GM21717 (cell line): ENCODE measurements around the gene SGPP2.
A peak's percentile ranks its signal among the peaks of the same experiment; 100 is the strongest.
"Not testable (repeated sequence)": the region's sequence is repeated elsewhere in the genome, so short reads cannot be mapped to it uniquely, and the experiment has no call there.

ENCODE experiments used
- ATAC-seq: cut with Tn5 transposase; IDR thresholded peaks from one replicate; pipeline ENCODE4 v1.9.1; 2021; ENCODE audit warnings: mild to moderate bottlenecking, moderate library complexity; ENCODE audit not compliant: unreplicated experiment

The SGPP2 gene

GRCh38 chr2:222572264-222572721, 147.9 kb downstream of the SGPP2 start:
- no peak for ATAC-seq

GRCh38 chr2:222572751-222573174, 148.4 kb downstream of the SGPP2 start:
- ATAC-seq, result no peak

GRCh38 chr2:222575618-222576017, 151.3 kb downstream of the SGPP2 start:
- no peak for ATAC-seq

GRCh38 chr2:222576171-222577081, 152.1 kb downstream of the SGPP2 start:
- ATAC-seq, result no peak

GRCh38 chr2:222577341-222577740, 153.0 kb downstream of the SGPP2 start:
- no peak for ATAC-seq

- ATAC-seq, result peak; percentile 49
Measured at GRCh38 chr2:222582928-222583327, 158.6 kb downstream of the SGPP2 start.

- ATAC-seq, result not testable (repeated sequence)
Measured at GRCh38 chr2:222584589-222584988, 160.2 kb downstream of the SGPP2 start.

GRCh38 chr2:222591661-222592060, 167.3 kb downstream of the SGPP2 start:
- ATAC-seq, result no peak

GRCh38 chr2:222592176-222592575, 167.8 kb downstream of the SGPP2 start:
- no peak for ATAC-seq

GRCh38 chr2:222594679-222595078, 170.3 kb downstream of the SGPP2 start:
- ATAC-seq, result no peak

- ATAC-seq, result no peak
Measured at GRCh38 chr2:222595581-222595980, 171.2 kb downstream of the SGPP2 start.

GRCh38 chr2:222598611-222599010, 174.3 kb downstream of the SGPP2 start:
- ATAC-seq, result no peak

GRCh38 chr2:222603501-222603900, 179.2 kb downstream of the SGPP2 start:
- no peak for ATAC-seq

- no peak for ATAC-seq
Measured at GRCh38 chr2:222604749-222605515, 180.6 kb downstream of the SGPP2 start.

GRCh38 chr2:222606306-222606705, 182.0 kb downstream of the SGPP2 start:
- ATAC-seq, result no peak

- ATAC-seq, result no peak
Measured at GRCh38 chr2:222608081-222608480, 183.7 kb downstream of the SGPP2 start.

- no peak for ATAC-seq
Measured at GRCh38 chr2:222609381-222609780, 185.0 kb downstream of the SGPP2 start.
